GM19455 (cell line): ENCODE data around the gene CDKL5.
"Not testable (repeated sequence)": the region's sequence is repeated elsewhere in the genome, so short reads cannot be mapped to it uniquely, and the experiment has no call there.

Source experiments
- ATAC-seq: cut with Tn5 transposase; IDR thresholded peaks from one replicate; pipeline ENCODE4 v1.9.1; 2021; ENCODE audit not compliant: unreplicated experiment

The CDKL5 gene

GRCh38 chrX:18425199-18426003 is at the start of gene CDKL5:
CDKL5 (plus strand) TSS chrX:18425608; CDS start chrX:18507097, 81,489 bp downstream.
- peak; percentile 94 for ATAC-seq

- peak; percentile 61 for ATAC-seq
These were observed 47.6 kb upstream of the CDKL5 start for GRCh38 chrX:18377796-18378195.

- no peak for ATAC-seq
These were observed 35.4 kb upstream of the CDKL5 start for GRCh38 chrX:18389966-18390365.

GRCh38 chrX:18390941-18391538 is 34.4 kb upstream of the CDKL5 start:
- ATAC-seq, result no peak

- no peak for ATAC-seq
These were observed 30.9 kb upstream of the CDKL5 start for GRCh38 chrX:18394477-18394876.

GRCh38 chrX:18401848-18402213 is 23.6 kb upstream of the CDKL5 start:
- ATAC-seq, result no peak

- ATAC-seq, result no peak
These were observed 18.7 kb upstream of the CDKL5 start for GRCh38 chrX:18406531-18407266.

GRCh38 chrX:18410038-18410437 is 15.4 kb upstream of the CDKL5 start:
- ATAC-seq, result no peak

- no peak for ATAC-seq
These were observed 10.0 kb upstream of the CDKL5 start for GRCh38 chrX:18415386-18415785.

- no peak for ATAC-seq
These were observed 3.1 kb upstream of the CDKL5 start for GRCh38 chrX:18422325-18422724.

GRCh38 chrX:18422886-18423285 is 2.5 kb upstream of the CDKL5 start:
- no peak for ATAC-seq

- ATAC-seq, result peak; percentile 19
These were observed 768 bp upstream of the CDKL5 start for GRCh38 chrX:18424482-18425198.

GRCh38 chrX:18426004-18426320 is 554 bp downstream of the CDKL5 start:
- peak; percentile 2 for ATAC-seq

GRCh38 chrX:18428006-18428405 is 2.6 kb downstream of the CDKL5 start:
- no peak for ATAC-seq

GRCh38 chrX:18433288-18433687 is 7.9 kb downstream of the CDKL5 start:
- ATAC-seq, result not testable (repeated sequence)

- no peak for ATAC-seq
These were observed 9.5 kb downstream of the CDKL5 start for GRCh38 chrX:18434896-18435295.

- no peak for ATAC-seq
These were observed 10.6 kb downstream of the CDKL5 start for GRCh38 chrX:18436017-18436416.

- no peak for ATAC-seq
These were observed 15.4 kb downstream of the CDKL5 start for GRCh38 chrX:18440835-18441234.

GRCh38 chrX:18441780-18442367 is 16.5 kb downstream of the CDKL5 start:
- ATAC-seq, result no peak

GRCh38 chrX:18448416-18448815 is 23.0 kb downstream of the CDKL5 start:
- ATAC-seq, result no peak

- ATAC-seq, result no peak
These were observed 23.8 kb downstream of the CDKL5 start for GRCh38 chrX:18449236-18449635.
